NCI-H226 (cell line): ENCODE results near the gene CELF3.

Source experiments
- DNase-seq: peaks from one replicate; pipeline ENCODE4 v3.0.0-alpha.2; 2015

Gene CELF3

GRCh38 chr1:151720554-151720953 lies 4.0 kb upstream of the CELF3 start:
- no peak for DNase-seq

GRCh38 chr1:151720125-151720524 lies 3.5 kb upstream of the CELF3 start:
- no peak for DNase-seq

- no peak for DNase-seq
Observed at GRCh38 chr1:151718666-151719065, 2.1 kb upstream of the CELF3 start.

- DNase-seq, result no peak
Observed at GRCh38 chr1:151718011-151718431, 1.4 kb upstream of the CELF3 start.

GRCh38 chr1:151716405-151716762 lies 219 bp downstream of the CELF3 start:
- no peak for DNase-seq

GRCh38 chr1:151715726-151716404 lies 738 bp downstream of the CELF3 start:
- no peak for DNase-seq

GRCh38 chr1:151714820-151715725 lies 1.5 kb downstream of the CELF3 start:
- DNase-seq, result no peak

GRCh38 chr1:151713874-151714273 lies 2.7 kb downstream of the CELF3 start:
- no peak for DNase-seq

- DNase-seq, result no peak
Observed at GRCh38 chr1:151713044-151713443, 3.6 kb downstream of the CELF3 start.

- no peak for DNase-seq
Observed at GRCh38 chr1:151711951-151712350, 4.7 kb downstream of the CELF3 start.

- DNase-seq, result no peak
Observed at GRCh38 chr1:151711044-151711800, 5.4 kb downstream of the CELF3 start.

- no peak for DNase-seq
Observed at GRCh38 chr1:151710187-151710840, 6.3 kb downstream of the CELF3 start.

- DNase-seq, result no peak
Observed at GRCh38 chr1:151708891-151709290, 7.7 kb downstream of the CELF3 start.

- no peak for DNase-seq
Observed at GRCh38 chr1:151707541-151708065, 9.0 kb downstream of the CELF3 start.

GRCh38 chr1:151706464-151707415 lies 9.9 kb downstream of the CELF3 start:
- DNase-seq, result no peak

GRCh38 chr1:151705753-151706463 lies 10.7 kb downstream of the CELF3 start:
- DNase-seq, result no peak

- DNase-seq, result no peak
Observed at GRCh38 chr1:151705146-151705545, 11.5 kb downstream of the CELF3 start.

- no peak for DNase-seq
Observed at GRCh38 chr1:151704246-151704645, 12.4 kb downstream of the CELF3 start.

GRCh38 chr1:151703813-151704212 lies 12.8 kb downstream of the CELF3 start:
- no peak for DNase-seq

- DNase-seq, result no peak
Observed at GRCh38 chr1:151702936-151703335, 13.7 kb downstream of the CELF3 start.

- no peak for DNase-seq
Observed at GRCh38 chr1:151701515-151701914, 15.1 kb downstream of the CELF3 start.
